Progenitor cell of endocrine pancreas (in vitro differentiated cells): ENCODE data around the gene DNAAF5. TPM values are rescaled to one million over a fixed set of nuclear protein-coding genes. Genes with fewer than 3 reads are reported as not detected.
A peak's percentile ranks its signal among the peaks of the same experiment; 100 is the strongest.

Experiments used
- DNase-seq: peaks from one replicate; pipeline ENCODE4 v3.0.0; 2021; ENCODE audit warnings: low spot score; ENCODE audit not compliant: unreplicated experiment
- H3K27ac Mint-ChIP-seq: 2 replicates; pipeline ENCODE4 v1.8.0; 2021; ENCODE audit warnings: mild to moderate bottlenecking, moderate library complexity, mixed read lengths
- H3K27me3 Mint-ChIP-seq: 2 replicates; pipeline ENCODE4 v1.8.0; 2021; ENCODE audit warnings: mixed read lengths
- H3K36me3 Mint-ChIP-seq: 2 replicates; pipeline ENCODE4 v1.8.0; 2022; ENCODE audit warnings: mixed read lengths; ENCODE audit not compliant: insufficient read depth
- H3K4me1 Mint-ChIP-seq: 2 replicates; pipeline ENCODE4 v1.8.0; 2021; ENCODE audit warnings: low read depth, mixed read lengths
- H3K4me3 Mint-ChIP-seq: 2 replicates; pipeline ENCODE4 v1.8.0; 2021; ENCODE audit warnings: low read depth, mild to moderate bottlenecking, moderate library complexity, mixed read lengths
- H3K9me3 Mint-ChIP-seq: 2 replicates; pipeline ENCODE4 v1.8.0; 2021; ENCODE audit warnings: low read depth, mixed read lengths
- CTCF ChIP-seq: fragments of 200-600 bp; sonication (generic); IDR thresholded peaks from one replicate; pipeline ENCODE4 v1.5.0; 2021; ENCODE audit warnings: antibody characterized with exemption, mild to moderate bottlenecking; ENCODE audit not compliant: unreplicated experiment
- total RNA-seq: library from RNA; stranded (reverse); gene quantifications from 2 replicates; pipeline ENCODE4 v1.2.1, GENCODE V29; 2021

Gene DNAAF5
- total RNA-seq, 1 donor from 2014 or later, result 51.0 TPM

GRCh38 chr7:771234-772004 lies 44.9 kb downstream of the DNAAF5 start:
- Mint-ChIP-seq H3K27ac (peak overlapping the region; percentile 82), H3K4me3 (no peak overlapping the region), H3K9me3 (no peaks in the 10 kb centered on the region), H3K27me3 (no peaks in the 10 kb centered on the region), H3K36me3 (peaks cover 10% of the 10 kb centered on the region), H3K4me1 (peaks cover 14% of the 10 kb centered on the region)
- no peak for DNase-seq
- TF ChIP-seq CTCF, result no peak

GRCh38 chr7:772005-772294 lies 45.5 kb downstream of the DNAAF5 start:
- TF ChIP-seq CTCF, result no peak
- Mint-ChIP-seq H3K27me3 (no peaks in the 10 kb centered on the region), H3K4me3 (no peak overlapping the region), H3K36me3 (peaks cover 11% of the 10 kb centered on the region), H3K27ac (peak overlapping the region; percentile 59), H3K9me3 (no peaks in the 10 kb centered on the region), H3K4me1 (peaks cover 14% of the 10 kb centered on the region)
- no peak for DNase-seq

GRCh38 chr7:772392-772791 lies 45.9 kb downstream of the DNAAF5 start:
- no peak for DNase-seq
- TF ChIP-seq CTCF, result no peak
- peaks cover 14% of the 10 kb centered on the region for H3K4me1 Mint-ChIP-seq
- H3K4me3 Mint-ChIP-seq, result no peak overlapping the region
- no peaks in the 10 kb centered on the region for H3K9me3 Mint-ChIP-seq
- no peaks in the 10 kb centered on the region for H3K27me3 Mint-ChIP-seq
- H3K36me3 Mint-ChIP-seq, result peaks cover 13% of the 10 kb centered on the region
- no peak overlapping the region for H3K27ac Mint-ChIP-seq

GRCh38 chr7:772861-773621 lies 46.5 kb downstream of the DNAAF5 start:
- Mint-ChIP-seq H3K9me3 (no peaks in the 10 kb centered on the region), H3K27me3 (no peaks in the 10 kb centered on the region), H3K36me3 (peaks cover 11% of the 10 kb centered on the region), H3K27ac (no peak overlapping the region), H3K4me1 (peaks cover 12% of the 10 kb centered on the region), H3K4me3 (no peak overlapping the region)
- TF ChIP-seq CTCF, result no peak
- no peak for DNase-seq

GRCh38 chr7:773622-773915 lies 47.1 kb downstream of the DNAAF5 start:
- no peaks in the 10 kb centered on the region for H3K9me3 Mint-ChIP-seq
- DNase-seq, result no peak
- peaks cover 9% of the 10 kb centered on the region for H3K36me3 Mint-ChIP-seq
- TF ChIP-seq CTCF, result no peak
- no peak overlapping the region for H3K4me3 Mint-ChIP-seq
- H3K27ac Mint-ChIP-seq, result no peak overlapping the region
- H3K27me3 Mint-ChIP-seq, result no peaks in the 10 kb centered on the region
- H3K4me1 Mint-ChIP-seq, result peaks cover 12% of the 10 kb centered on the region
